ENCODE results near the gene PFDN6. TPM values are rescaled to one million over a fixed set of nuclear protein-coding genes. Genes with fewer than 3 reads are reported as not detected.

PFDN6 gene
- total and polyA plus RNA-seq, 2 of the 13 experiments (the other 11 are each of a cell fraction or from before 2014, with no cell fraction given), result 75.5 to 87.0 TPM

- H2AFZ ChIP-seq (ENCODE audit: low read length), result no peak overlapping the region
- intact Hi-C loops (cut with micrococcal nuclease; ENCODE audit: unreplicated experiment) (no loop called here), in situ Hi-C loops (cut with HindIII; ENCODE audit: extremely low pct_ligation_motif_present, low pct_unique_long_range_greater_than_20kb) (no loop called here)
- BruUV-seq (replicated peaks), result no TSS peak
- H4K20me1 ChIP-seq (ENCODE audit: insufficient read depth, low read length), result no peaks in the 10 kb centered on the region
- ChIA-PET CTCF (ENCODE audit: low intra/inter-chr PET ratio, low total read pairs) (interaction anchor here (0.7 kb wide), 1 partner anchor 53 kb away, joined by 3 read pairs; no protein-coding TSS in a partner anchor), POLR2A (no interaction called here)
- no peaks in the 10 kb centered on the region for H3K9me3 ChIP-seq (ENCODE audit: low read length)
- no peak overlapping the region for H3K27ac ChIP-seq (ENCODE audit: extremely low read length, insufficient read depth, low read length)
- no peak overlapping the region for H3K4me3 ChIP-seq (replicated peaks in 1 of 3; ENCODE audit: insufficient read depth in 1 of 3, low read depth in 2 of 3, low read length in 3 of 3)
- no peaks in the 10 kb centered on the region for H3K79me2 ChIP-seq (ENCODE audit: insufficient read depth, low read length)
- H3K4me2 ChIP-seq (ENCODE audit: low read depth, low read length), result no peak overlapping the region
- no peaks in the 10 kb centered on the region for H3K36me3 ChIP-seq (replicated peaks in 1 of 2; ENCODE audit: control insufficient read depth in 1 of 2, insufficient read depth in 2 of 2, low read length in 2 of 2)
- TF ChIP-seq ATM (IDR thresholded peaks at IDR 0.05; ENCODE audit: borderline replicate concordance) (no peak), ZNF598 (CRISPR knock-in tag; IDR thresholded peaks at IDR 0.05; ENCODE audit: borderline replicate concordance) (no peak)
- H3K9ac ChIP-seq (ENCODE audit: insufficient read depth, low read depth, low read length), result no peak overlapping the region
- H3K27me3 ChIP-seq (ENCODE audit: control insufficient read depth in 1 of 2, insufficient read depth in 2 of 2, low read length in 2 of 2), result peaks cover 0 to 2% of the 10 kb centered on the region in 2 experiments; a peak in 1 of 5 replicates
- ATAC-seq, result no peak
- peaks cover 4% of the 10 kb centered on the region; the same call in 1 of the 2 replicates for H3K4me1 ChIP-seq (ENCODE audit: insufficient read depth, low read length)
- WGBS (ENCODE audit: low lambda C conversion rate), result 30% methylated on average over 4 of the region's 4 CpGs
- FAIRE-seq, result no peak
- no peak for DNase-seq (ENCODE audit: low spot score)
Measured at GRCh38 chr6:33335916-33336315, 46.5 kb downstream of the PFDN6 start.

- FAIRE-seq, result no peak
- Histone ChIP-seq H3K27ac (ENCODE audit: extremely low read length, insufficient read depth, low read length) (no peak overlapping the region), H3K79me2 (ENCODE audit: insufficient read depth, low read length) (no peaks in the 10 kb centered on the region), H2AFZ (ENCODE audit: low read length) (no peak overlapping the region), H3K4me1 (ENCODE audit: insufficient read depth, low read length) (peaks cover 4% of the 10 kb centered on the region; the same call in 1 of the 2 replicates), H3K4me3 (replicated peaks in 1 of 3; ENCODE audit: insufficient read depth in 1 of 3, low read depth in 2 of 3, low read length in 3 of 3) (no peak overlapping the region), H3K36me3 (replicated peaks in 1 of 2; ENCODE audit: control insufficient read depth in 1 of 2, insufficient read depth in 2 of 2, low read length in 2 of 2) (no peaks in the 10 kb centered on the region), H3K9me3 (ENCODE audit: low read length) (no peaks in the 10 kb centered on the region), H3K9ac (ENCODE audit: insufficient read depth, low read depth, low read length) (no peak overlapping the region), H3K4me2 (ENCODE audit: low read depth, low read length) (no peak overlapping the region), H3K27me3 (ENCODE audit: control insufficient read depth in 1 of 2, insufficient read depth in 2 of 2, low read length in 2 of 2) (peaks cover 0 to 2% of the 10 kb centered on the region in 2 experiments; a peak in 1 of 5 replicates), H4K20me1 (ENCODE audit: insufficient read depth, low read length) (no peaks in the 10 kb centered on the region)
- in situ Hi-C loops (cut with HindIII; ENCODE audit: extremely low pct_ligation_motif_present, low pct_unique_long_range_greater_than_20kb), result no loop called here
- ChIA-PET POLR2A (no interaction called here), CTCF (ENCODE audit: low intra/inter-chr PET ratio, low total read pairs) (interaction anchor here (0.7 kb wide), 1 partner anchor 53 kb away, joined by 3 read pairs; no protein-coding TSS in a partner anchor)
- ATAC-seq, result no peak
- no peak for DNase-seq (ENCODE audit: low spot score)
- no TSS peak for BruUV-seq (replicated peaks)
- 25% methylated on average over 2 of the region's 3 CpGs for WGBS (ENCODE audit: low lambda C conversion rate)
- no peak for TF ChIP-seq SUZ12 (IDR thresholded peaks at IDR 0.05; ENCODE audit: low read depth, low read length)
- TF ChIP-seq RBAK (CRISPR knock-in tag; IDR thresholded peaks at IDR 0.05), result peak; percentile 79; the same call in 1 of the 2 replicates
- TF ChIP-seq ZBED4 (CRISPR knock-in tag; IDR thresholded peaks at IDR 0.05; ENCODE audit: borderline replicate concordance), result no peak
- TF ChIP-seq NRL (CRISPR knock-in tag; IDR thresholded peaks at IDR 0.05; ENCODE audit: borderline replicate concordance), result no peak
- TF ChIP-seq CCDC6 (CRISPR knock-in tag; IDR thresholded peaks at IDR 0.05), result no peak
- TF ChIP-seq ZNF749 (CRISPR knock-in tag; IDR thresholded peaks at IDR 0.05; ENCODE audit: borderline replicate concordance), result no peak
- no peak for TF ChIP-seq ZZZ3 (CRISPR knock-in tag; IDR thresholded peaks at IDR 0.05; ENCODE audit: borderline replicate concordance)
- no peak for TF ChIP-seq ZNF143 (CRISPR knock-in tag; IDR thresholded peaks at IDR 0.05)
- intact Hi-C loops (cut with micrococcal nuclease; ENCODE audit: unreplicated experiment), result no loop called here
Measured at GRCh38 chr6:33336495-33336894, 47.1 kb downstream of the PFDN6 start.
